ENCODE results near the gene TMEM101. TPM values are rescaled to one million over a fixed set of nuclear protein-coding genes. Genes with fewer than 3 reads are reported as not detected.

TMEM101 gene
- total and polyA plus RNA-seq, 2 donors (not counting 1 experiment from before 2014, with no cell fraction given) = 16.3 to 25.3 TPM

GRCh38 chr17:43987131-43988021 is 27.4 kb downstream of the TMEM101 start:
- Histone ChIP-seq H4K20me1 (ENCODE audit: control insufficient read depth, insufficient read depth, low read length, poor library complexity, severe bottlenecking) (no peaks in the 10 kb centered on the region), H3K4me3 (ENCODE audit: control extremely low read depth in 1 of 5, extremely low read depth in 1 of 5, insufficient read depth in 1 of 5, low read depth in 2 of 5, low read length in 4 of 5) (no peak overlapping the region), H3K4me1 (ENCODE audit: control insufficient read depth in 2 of 2, insufficient read depth in 2 of 2, low read length in 2 of 2) (peaks cover 10 to 11% of the 10 kb centered on the region in 2 donors), H3K79me2 (ENCODE audit: control insufficient read depth, insufficient read depth, low read length) (no peaks in the 10 kb centered on the region), H3K36me3 (replicated peaks in 1 of 2; ENCODE audit: control extremely low read depth in 1 of 2, control insufficient read depth in 1 of 2, extremely low read depth in 1 of 2, insufficient read depth in 2 of 2, low read length in 1 of 2) (no peaks in the 10 kb centered on the region), H2AFZ (ENCODE audit: insufficient read depth, low read depth, low read length, poor library complexity, severe bottlenecking) (no peak overlapping the region), H3K27me3 (replicated peaks in 1 of 4; ENCODE audit: control extremely low read depth in 1 of 4, control insufficient read depth in 3 of 4, insufficient read depth in 4 of 4, low read length in 3 of 4) (peaks cover 0 to 36% (median 21%) of the 10 kb centered on the region in 4 experiments), H3K9ac (ENCODE audit: low read length) (no peak overlapping the region), H3K9me3 (ENCODE audit: control extremely low read depth in 1 of 3, control insufficient read depth in 2 of 3, insufficient read depth in 1 of 3, low read length in 2 of 3) (peaks cover 0 to 5% (median 0%) of the 10 kb centered on the region in 3 donors), H3K27ac (ENCODE audit: low read length in 2 of 2) (no peak overlapping the region), H3K4me2 (replicated peaks; ENCODE audit: low read depth, low read length, poor library complexity, severe bottlenecking) (no peak overlapping the region)
- intact Hi-C loops (cut with micrococcal nuclease) = no loop called here
- TF ChIP-seq, protein P1, sequence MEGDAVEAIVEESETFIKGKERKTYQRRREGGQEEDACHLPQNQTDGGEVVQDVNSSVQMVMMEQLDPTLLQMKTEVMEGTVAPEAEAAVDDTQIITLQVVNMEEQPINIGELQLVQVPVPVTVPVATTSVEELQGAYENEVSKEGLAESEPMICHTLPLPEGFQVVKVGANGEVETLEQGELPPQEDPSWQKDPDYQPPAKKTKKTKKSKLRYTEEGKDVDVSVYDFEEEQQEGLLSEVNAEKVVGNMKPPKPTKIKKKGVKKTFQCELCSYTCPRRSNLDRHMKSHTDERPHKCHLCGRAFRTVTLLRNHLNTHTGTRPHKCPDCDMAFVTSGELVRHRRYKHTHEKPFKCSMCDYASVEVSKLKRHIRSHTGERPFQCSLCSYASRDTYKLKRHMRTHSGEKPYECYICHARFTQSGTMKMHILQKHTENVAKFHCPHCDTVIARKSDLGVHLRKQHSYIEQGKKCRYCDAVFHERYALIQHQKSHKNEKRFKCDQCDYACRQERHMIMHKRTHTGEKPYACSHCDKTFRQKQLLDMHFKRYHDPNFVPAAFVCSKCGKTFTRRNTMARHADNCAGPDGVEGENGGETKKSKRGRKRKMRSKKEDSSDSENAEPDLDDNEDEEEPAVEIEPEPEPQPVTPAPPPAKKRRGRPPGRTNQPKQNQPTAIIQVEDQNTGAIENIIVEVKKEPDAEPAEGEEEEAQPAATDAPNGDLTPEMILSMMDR (IDR thresholded peaks at IDR 0.05) = no peak
- TF ChIP-seq EZH2 (IDR thresholded peaks at IDR 0.05; ENCODE audit: borderline replicate concordance, insufficient read depth, low read depth, low read length, poor library complexity, severe bottlenecking) = no peak
- no peaks in the 10 kb centered on the region for H3K9me3 Mint-ChIP-seq (ENCODE audit: insufficient read depth)
- H3K27me3 Mint-ChIP-seq = peaks cover 44% of the 10 kb centered on the region
- H3K4me3 Mint-ChIP-seq = no peak overlapping the region
- H3K4me1 Mint-ChIP-seq = peaks cover 2% of the 10 kb centered on the region
- DNase-seq (no peak), ATAC-seq (ENCODE audit: low read depth) (no peak)
- ChIA-PET POLR2A (no interaction called here), CTCF (interaction anchor here (1.5 kb wide), 1 partner anchor 44 kb away, joined by 8 read pairs; no protein-coding TSS in a partner anchor)
- no peak overlapping the region for H3K27ac Mint-ChIP-seq
- WGBS (ENCODE audit: insufficient coverage) = 83% methylated on average over 9 of the region's 12 CpGs

Measured in B cell (primary cell).